ENCODE data around the gene SLFN14. TPM values are rescaled to one million over a fixed set of nuclear protein-coding genes. Genes with fewer than 3 reads are reported as not detected.

SLFN14 gene
- total and polyA plus RNA-seq, 2 donors (not counting 1 experiment from before 2014, with no cell fraction given) = not detected

DNA sequence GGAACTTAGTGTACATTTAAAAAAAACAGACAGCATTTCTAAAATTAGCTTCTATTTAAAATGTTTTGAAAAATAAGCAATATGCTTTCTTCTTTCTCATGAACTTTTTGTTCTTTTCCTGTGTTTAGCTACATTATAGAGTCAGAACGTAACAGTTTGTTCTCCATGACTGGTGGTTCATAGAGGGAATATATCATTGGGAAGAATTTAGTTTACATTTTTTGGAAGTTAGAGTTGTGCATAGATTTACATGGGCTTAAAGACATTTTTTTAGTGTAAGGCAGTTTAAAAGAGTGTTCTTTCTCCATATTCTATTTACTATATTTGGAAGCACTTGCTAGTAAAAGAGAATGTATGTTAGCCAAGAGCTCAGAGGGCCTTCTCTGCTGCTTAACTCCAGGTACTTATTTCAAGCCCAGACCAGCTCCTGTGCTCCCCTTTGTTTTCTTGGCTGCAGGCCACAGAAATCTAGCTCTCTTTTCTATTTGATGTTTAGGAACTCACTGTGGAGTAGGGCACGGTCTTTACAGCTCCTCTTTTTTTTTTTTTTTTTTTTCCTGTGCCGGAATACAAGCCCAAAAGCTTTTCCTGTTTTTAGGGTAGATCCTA is 46.7 kb upstream of the SLFN14 start:
- ChIA-PET CTCF (interaction anchor here (0.7 kb wide), 1 partner anchor 212 kb away, joined by 3 read pairs; no protein-coding TSS in a partner anchor), POLR2A (no interaction called here)
- Mint-ChIP-seq H3K27ac (no peak overlapping the region), H3K27me3 (no peaks in the 10 kb centered on the region), H3K4me3 (no peak overlapping the region), H3K9me3 (ENCODE audit: insufficient read depth) (no peaks in the 10 kb centered on the region), H3K4me1 (no peaks in the 10 kb centered on the region)
- peaks cover 9 to 50% of the 10 kb centered on the region in 2 experiments for H3K36me3 ChIP-seq (replicated peaks in 1 of 2; ENCODE audit: control extremely low read depth in 1 of 2, control insufficient read depth in 1 of 2, extremely low read depth in 1 of 2, insufficient read depth in 2 of 2, low read length in 1 of 2)
- H3K27ac ChIP-seq (ENCODE audit: low read length in 2 of 2) = no peak overlapping the region
- no peak for DNase-seq
- H3K4me1 ChIP-seq (ENCODE audit: control insufficient read depth in 2 of 2, insufficient read depth in 2 of 2, low read length in 2 of 2) = no peaks in the 10 kb centered on the region
- WGBS (ENCODE audit: insufficient coverage) = no CpG with 5 or more reads among the region's 3 CpGs
- H3K4me2 ChIP-seq (replicated peaks; ENCODE audit: low read depth, low read length, poor library complexity, severe bottlenecking) = no peak overlapping the region
- no peak overlapping the region for H2AFZ ChIP-seq (ENCODE audit: insufficient read depth, low read depth, low read length, poor library complexity, severe bottlenecking)
- intact Hi-C loops (cut with micrococcal nuclease) = no loop called here
- no peaks in the 10 kb centered on the region for H3K9me3 ChIP-seq (ENCODE audit: control extremely low read depth in 1 of 3, control insufficient read depth in 2 of 3, insufficient read depth in 1 of 3, low read length in 2 of 3)
- no peaks in the 10 kb centered on the region for H3K79me2 ChIP-seq (ENCODE audit: control insufficient read depth, insufficient read depth, low read length)
- no peak overlapping the region for H3K9ac ChIP-seq (ENCODE audit: low read length)
- H3K27me3 ChIP-seq (replicated peaks in 1 of 4; ENCODE audit: control extremely low read depth in 1 of 4, control insufficient read depth in 3 of 4, insufficient read depth in 4 of 4, low read length in 3 of 4) = no peaks in the 10 kb centered on the region
- TF ChIP-seq, protein P1, sequence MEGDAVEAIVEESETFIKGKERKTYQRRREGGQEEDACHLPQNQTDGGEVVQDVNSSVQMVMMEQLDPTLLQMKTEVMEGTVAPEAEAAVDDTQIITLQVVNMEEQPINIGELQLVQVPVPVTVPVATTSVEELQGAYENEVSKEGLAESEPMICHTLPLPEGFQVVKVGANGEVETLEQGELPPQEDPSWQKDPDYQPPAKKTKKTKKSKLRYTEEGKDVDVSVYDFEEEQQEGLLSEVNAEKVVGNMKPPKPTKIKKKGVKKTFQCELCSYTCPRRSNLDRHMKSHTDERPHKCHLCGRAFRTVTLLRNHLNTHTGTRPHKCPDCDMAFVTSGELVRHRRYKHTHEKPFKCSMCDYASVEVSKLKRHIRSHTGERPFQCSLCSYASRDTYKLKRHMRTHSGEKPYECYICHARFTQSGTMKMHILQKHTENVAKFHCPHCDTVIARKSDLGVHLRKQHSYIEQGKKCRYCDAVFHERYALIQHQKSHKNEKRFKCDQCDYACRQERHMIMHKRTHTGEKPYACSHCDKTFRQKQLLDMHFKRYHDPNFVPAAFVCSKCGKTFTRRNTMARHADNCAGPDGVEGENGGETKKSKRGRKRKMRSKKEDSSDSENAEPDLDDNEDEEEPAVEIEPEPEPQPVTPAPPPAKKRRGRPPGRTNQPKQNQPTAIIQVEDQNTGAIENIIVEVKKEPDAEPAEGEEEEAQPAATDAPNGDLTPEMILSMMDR (IDR thresholded peaks at IDR 0.05) = no peak
- TF ChIP-seq EZH2 (IDR thresholded peaks at IDR 0.05; ENCODE audit: borderline replicate concordance, insufficient read depth, low read depth, low read length, poor library complexity, severe bottlenecking) = no peak
- ATAC-seq (ENCODE audit: low read depth) = no peak
- H4K20me1 ChIP-seq (ENCODE audit: control insufficient read depth, insufficient read depth, low read length, poor library complexity, severe bottlenecking) = no peaks in the 10 kb centered on the region
- H3K4me3 ChIP-seq (ENCODE audit: control extremely low read depth in 1 of 5, extremely low read depth in 1 of 5, insufficient read depth in 1 of 5, low read depth in 2 of 5, low read length in 4 of 5) = no peak overlapping the region

DNA sequence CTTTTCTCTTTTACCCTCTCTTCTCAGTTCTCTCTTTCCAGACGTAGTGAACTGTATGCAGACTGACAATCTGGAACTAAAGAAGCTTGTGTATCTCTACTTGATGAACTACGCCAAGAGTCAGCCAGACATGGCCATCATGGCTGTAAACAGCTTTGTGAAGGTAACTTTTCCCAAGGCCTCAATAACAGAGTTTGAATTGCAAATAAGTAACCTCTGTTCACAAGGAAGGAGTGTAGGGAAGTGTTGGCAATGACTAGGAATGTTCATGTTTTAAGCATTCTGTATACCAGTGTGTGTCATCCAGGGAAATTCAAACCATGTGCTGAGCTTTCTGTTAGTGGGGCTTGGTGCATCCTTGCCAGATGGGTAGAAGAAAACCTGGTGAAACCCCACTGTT is 45.1 kb upstream of the SLFN14 start:
- Mint-ChIP-seq H3K27me3 (no peaks in the 10 kb centered on the region), H3K4me1 (no peaks in the 10 kb centered on the region), H3K9me3 (ENCODE audit: insufficient read depth) (no peaks in the 10 kb centered on the region), H3K4me3 (no peak overlapping the region), H3K27ac (no peak overlapping the region)
- peaks cover 4% of the 10 kb centered on the region for H3K79me2 ChIP-seq (ENCODE audit: control insufficient read depth, insufficient read depth, low read length)
- no peak overlapping the region for H3K27ac ChIP-seq (ENCODE audit: low read length in 2 of 2)
- H3K27me3 ChIP-seq (replicated peaks in 1 of 4; ENCODE audit: control extremely low read depth in 1 of 4, control insufficient read depth in 3 of 4, insufficient read depth in 4 of 4, low read length in 3 of 4) = no peaks in the 10 kb centered on the region
- TF ChIP-seq, protein P1 (IDR thresholded peaks at IDR 0.05) = no peak
- no peak for TF ChIP-seq EZH2 (IDR thresholded peaks at IDR 0.05; ENCODE audit: borderline replicate concordance, insufficient read depth, low read depth, low read length, poor library complexity, severe bottlenecking)
- H4K20me1 ChIP-seq (ENCODE audit: control insufficient read depth, insufficient read depth, low read length, poor library complexity, severe bottlenecking) = peaks cover 3% of the 10 kb centered on the region
- no peaks in the 10 kb centered on the region for H3K4me1 ChIP-seq (ENCODE audit: control insufficient read depth in 2 of 2, insufficient read depth in 2 of 2, low read length in 2 of 2)
- intact Hi-C loops (cut with micrococcal nuclease) = no loop called here
- H3K9ac ChIP-seq (ENCODE audit: low read length) = no peak overlapping the region
- peaks cover 7 to 51% of the 10 kb centered on the region in 2 experiments for H3K36me3 ChIP-seq (replicated peaks in 1 of 2; ENCODE audit: control extremely low read depth in 1 of 2, control insufficient read depth in 1 of 2, extremely low read depth in 1 of 2, insufficient read depth in 2 of 2, low read length in 1 of 2)
- 75% methylated on average over 2 of the region's 2 CpGs for WGBS (ENCODE audit: insufficient coverage)
- DNase-seq (no peak), ATAC-seq (ENCODE audit: low read depth) (no peak)
- H3K9me3 ChIP-seq (ENCODE audit: control extremely low read depth in 1 of 3, control insufficient read depth in 2 of 3, insufficient read depth in 1 of 3, low read length in 2 of 3) = no peaks in the 10 kb centered on the region
- no peak overlapping the region for H3K4me2 ChIP-seq (replicated peaks; ENCODE audit: low read depth, low read length, poor library complexity, severe bottlenecking)
- ChIA-PET POLR2A (no interaction called here), CTCF (no interaction called here)
- H2AFZ ChIP-seq (ENCODE audit: insufficient read depth, low read depth, low read length, poor library complexity, severe bottlenecking) = no peak overlapping the region
- H3K4me3 ChIP-seq (ENCODE audit: control extremely low read depth in 1 of 5, extremely low read depth in 1 of 5, insufficient read depth in 1 of 5, low read depth in 2 of 5, low read length in 4 of 5) = no peak overlapping the region

Measured in B cell (primary cell).